ENCODE measurements around the gene NFKBIA. TPM values are rescaled to one million over a fixed set of nuclear protein-coding genes. Genes with fewer than 3 reads are reported as not detected.
A peak's percentile ranks its signal among the peaks of the same experiment; 100 is the strongest.

NFKBIA gene, protein sequence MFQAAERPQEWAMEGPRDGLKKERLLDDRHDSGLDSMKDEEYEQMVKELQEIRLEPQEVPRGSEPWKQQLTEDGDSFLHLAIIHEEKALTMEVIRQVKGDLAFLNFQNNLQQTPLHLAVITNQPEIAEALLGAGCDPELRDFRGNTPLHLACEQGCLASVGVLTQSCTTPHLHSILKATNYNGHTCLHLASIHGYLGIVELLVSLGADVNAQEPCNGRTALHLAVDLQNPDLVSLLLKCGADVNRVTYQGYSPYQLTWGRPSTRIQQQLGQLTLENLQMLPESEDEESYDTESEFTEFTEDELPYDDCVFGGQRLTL
- total RNA-seq = 100 to 1,000 TPM; 366 to 378 TPM

DNA sequence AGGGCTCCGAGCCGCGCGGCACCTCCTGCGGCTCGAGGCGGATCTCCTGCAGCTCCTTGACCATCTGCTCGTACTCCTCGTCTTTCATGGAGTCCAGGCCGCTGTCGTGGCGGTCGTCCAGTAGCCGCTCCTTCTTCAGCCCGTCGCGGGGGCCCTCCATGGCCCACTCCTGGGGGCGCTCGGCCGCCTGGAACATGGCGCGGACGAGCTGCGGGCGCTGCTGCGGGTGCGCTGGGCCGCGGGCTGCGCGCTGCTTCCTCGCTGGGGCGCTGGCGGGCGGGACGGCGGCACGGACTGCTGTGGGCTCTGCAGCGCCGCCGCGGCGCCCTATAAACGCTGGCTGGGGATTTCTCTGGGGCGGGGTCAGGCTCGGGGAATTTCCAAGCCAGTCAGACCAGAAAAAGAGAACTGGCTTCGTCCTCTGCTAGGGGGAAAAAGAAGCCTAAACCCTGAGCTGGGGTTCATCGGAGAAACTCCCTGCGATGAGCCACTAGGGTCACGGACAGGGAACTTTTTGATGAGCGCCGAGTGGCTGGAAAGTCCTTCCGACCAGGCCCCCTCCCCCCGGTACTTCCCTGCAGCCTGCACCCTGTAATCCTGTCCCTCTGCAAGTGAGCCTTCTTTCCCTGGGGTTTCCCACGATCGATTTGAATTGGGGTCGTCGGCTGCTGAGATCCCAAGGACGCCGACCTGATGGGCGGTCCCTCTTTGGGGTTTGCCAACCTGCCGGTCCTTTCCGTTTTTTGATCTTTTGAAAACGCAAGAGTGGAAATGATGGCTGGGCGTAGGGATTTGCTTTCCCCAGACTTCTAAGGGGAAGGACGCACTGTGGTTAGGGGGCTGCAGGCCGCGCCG is at the start of gene NFKBIA:
Gene NFKBIA, minus strand, starts transcription at position 301 of the 855 bp plus-strand sequence. Its CDS starts 105 bp downstream, at position 196.
- peak; percentile 38 for ATAC-seq (ENCODE audit: insufficient number of reproducible peaks, low FRiP score, low read depth)
- Histone ChIP-seq H3K4me1 (ENCODE audit: control insufficient read depth in 1 of 2, low read depth in 2 of 2) (peaks cover 32 to 37% of the 10 kb centered on the region in 2 donors), H3K9me3 (no peaks in the 10 kb centered on the region), H3K27me3 (replicated peaks; ENCODE audit: insufficient read depth) (no peaks in the 10 kb centered on the region), H3K36me3 (peaks cover 39% of the 10 kb centered on the region), H3K27ac (peak within 1 kb of the TSS; percentile 98 to 99), H3K4me3 (peak within 1 kb of the TSS; percentile 88)
- no peak for DNase-seq (ENCODE audit: low spot score)
- TF ChIP-seq, protein P1, sequence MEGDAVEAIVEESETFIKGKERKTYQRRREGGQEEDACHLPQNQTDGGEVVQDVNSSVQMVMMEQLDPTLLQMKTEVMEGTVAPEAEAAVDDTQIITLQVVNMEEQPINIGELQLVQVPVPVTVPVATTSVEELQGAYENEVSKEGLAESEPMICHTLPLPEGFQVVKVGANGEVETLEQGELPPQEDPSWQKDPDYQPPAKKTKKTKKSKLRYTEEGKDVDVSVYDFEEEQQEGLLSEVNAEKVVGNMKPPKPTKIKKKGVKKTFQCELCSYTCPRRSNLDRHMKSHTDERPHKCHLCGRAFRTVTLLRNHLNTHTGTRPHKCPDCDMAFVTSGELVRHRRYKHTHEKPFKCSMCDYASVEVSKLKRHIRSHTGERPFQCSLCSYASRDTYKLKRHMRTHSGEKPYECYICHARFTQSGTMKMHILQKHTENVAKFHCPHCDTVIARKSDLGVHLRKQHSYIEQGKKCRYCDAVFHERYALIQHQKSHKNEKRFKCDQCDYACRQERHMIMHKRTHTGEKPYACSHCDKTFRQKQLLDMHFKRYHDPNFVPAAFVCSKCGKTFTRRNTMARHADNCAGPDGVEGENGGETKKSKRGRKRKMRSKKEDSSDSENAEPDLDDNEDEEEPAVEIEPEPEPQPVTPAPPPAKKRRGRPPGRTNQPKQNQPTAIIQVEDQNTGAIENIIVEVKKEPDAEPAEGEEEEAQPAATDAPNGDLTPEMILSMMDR (IDR thresholded peaks at IDR 0.05) = peak; percentile 23

DNA sequence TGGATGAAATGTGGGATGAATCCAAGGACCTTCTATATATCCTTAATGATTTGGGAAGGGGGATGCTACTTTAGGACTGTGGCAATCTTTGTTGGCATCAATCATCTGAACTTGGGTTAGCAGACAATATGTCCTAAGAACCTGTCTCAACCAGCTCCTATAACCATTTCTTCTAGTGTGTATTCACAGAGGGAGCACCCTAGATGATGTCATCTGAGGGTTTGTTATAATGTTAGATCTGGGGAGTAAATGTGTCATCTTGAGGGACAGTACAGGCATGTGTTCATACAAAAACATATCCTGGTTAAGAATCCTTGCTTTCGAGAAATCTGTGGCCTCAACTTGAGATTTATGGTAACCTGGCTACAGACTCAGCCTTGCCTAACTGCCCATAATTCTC is 41.9 kb upstream of the NFKBIA start:
- H3K27ac ChIP-seq = no peak overlapping the region
- DNase-seq (ENCODE audit: low spot score) (no peak), ATAC-seq (ENCODE audit: insufficient number of reproducible peaks, low FRiP score, low read depth) (no peak)
- H3K36me3 ChIP-seq = no peaks in the 10 kb centered on the region
- no peaks in the 10 kb centered on the region for H3K27me3 ChIP-seq (replicated peaks; ENCODE audit: insufficient read depth)
- H3K4me3 ChIP-seq = no peak overlapping the region
- no peaks in the 10 kb centered on the region for H3K9me3 ChIP-seq
- TF ChIP-seq, protein P1 (IDR thresholded peaks at IDR 0.05) = no peak
- H3K4me1 ChIP-seq (ENCODE audit: control insufficient read depth in 1 of 2, low read depth in 2 of 2) = no peaks in the 10 kb centered on the region

DNA sequence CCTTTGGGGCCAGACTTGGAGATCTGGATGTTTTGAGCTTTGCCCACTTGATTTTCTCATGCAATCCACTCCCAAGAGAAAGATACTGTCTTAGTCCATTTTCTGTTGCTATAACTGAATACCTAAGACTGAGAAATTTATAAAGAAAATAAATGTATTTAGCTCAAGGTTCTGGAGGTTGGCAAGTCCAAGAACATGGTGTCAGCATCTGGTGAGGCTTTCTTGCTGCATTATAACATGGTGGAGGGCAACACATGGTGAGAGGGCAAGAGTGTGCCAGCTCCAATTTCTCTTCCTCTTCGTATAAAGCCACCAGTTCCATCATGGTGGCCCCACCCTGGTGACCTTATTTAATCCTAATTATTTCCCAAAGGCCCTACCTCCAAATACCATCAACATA is 39.6 kb upstream of the NFKBIA start:
- ATAC-seq (ENCODE audit: insufficient number of reproducible peaks, low FRiP score, low read depth) = no peak

DNA sequence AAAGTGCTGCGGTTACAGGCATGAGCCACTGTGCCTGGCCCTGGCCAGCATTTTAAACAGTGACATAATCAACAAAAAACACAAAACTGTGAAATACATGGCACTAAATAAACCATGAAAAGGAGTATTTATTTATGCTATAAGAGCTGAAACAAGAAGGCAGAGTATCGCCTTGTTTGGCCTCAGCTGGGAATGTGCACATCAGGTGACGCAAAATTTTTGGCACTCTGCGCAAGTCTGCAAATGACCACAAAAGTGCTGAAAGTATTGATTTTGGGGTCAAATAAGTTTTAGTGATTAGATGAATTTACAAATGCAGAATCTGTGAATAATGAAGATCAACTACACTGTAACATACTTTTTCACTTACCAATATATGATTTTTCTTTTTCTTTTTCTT is 36.6 kb upstream of the NFKBIA start:
- Histone ChIP-seq H3K36me3 (no peaks in the 10 kb centered on the region), H3K4me1 (ENCODE audit: control insufficient read depth in 1 of 2, low read depth in 2 of 2) (no peaks in the 10 kb centered on the region), H3K27ac (no peak overlapping the region), H3K9me3 (no peaks in the 10 kb centered on the region), H3K4me3 (no peak overlapping the region), H3K27me3 (replicated peaks; ENCODE audit: insufficient read depth) (no peaks in the 10 kb centered on the region)
- no peak for DNase-seq (ENCODE audit: low spot score)
- ATAC-seq (ENCODE audit: insufficient number of reproducible peaks, low FRiP score, low read depth) = no peak
- TF ChIP-seq, protein P1 (IDR thresholded peaks at IDR 0.05) = no peak

More for the DNA sequence above, 39.6 kb upstream of the NFKBIA start:
- Histone ChIP-seq H3K27ac (no peak overlapping the region), H3K9me3 (no peaks in the 10 kb centered on the region), H3K27me3 (replicated peaks; ENCODE audit: insufficient read depth) (no peaks in the 10 kb centered on the region), H3K36me3 (no peaks in the 10 kb centered on the region), H3K4me3 (no peak overlapping the region), H3K4me1 (ENCODE audit: control insufficient read depth in 1 of 2, low read depth in 2 of 2) (no peaks in the 10 kb centered on the region)
- TF ChIP-seq, protein P1 (IDR thresholded peaks at IDR 0.05) = no peak
- DNase-seq (ENCODE audit: low spot score) = no peak
